ENCODE results near the gene CELA3B. TPM values are rescaled to one million over a fixed set of nuclear protein-coding genes. Genes with fewer than 3 reads are reported as not detected.

The CELA3B gene
- total RNA-seq, 1 experiment from 2014 or later: not detected

DNA sequence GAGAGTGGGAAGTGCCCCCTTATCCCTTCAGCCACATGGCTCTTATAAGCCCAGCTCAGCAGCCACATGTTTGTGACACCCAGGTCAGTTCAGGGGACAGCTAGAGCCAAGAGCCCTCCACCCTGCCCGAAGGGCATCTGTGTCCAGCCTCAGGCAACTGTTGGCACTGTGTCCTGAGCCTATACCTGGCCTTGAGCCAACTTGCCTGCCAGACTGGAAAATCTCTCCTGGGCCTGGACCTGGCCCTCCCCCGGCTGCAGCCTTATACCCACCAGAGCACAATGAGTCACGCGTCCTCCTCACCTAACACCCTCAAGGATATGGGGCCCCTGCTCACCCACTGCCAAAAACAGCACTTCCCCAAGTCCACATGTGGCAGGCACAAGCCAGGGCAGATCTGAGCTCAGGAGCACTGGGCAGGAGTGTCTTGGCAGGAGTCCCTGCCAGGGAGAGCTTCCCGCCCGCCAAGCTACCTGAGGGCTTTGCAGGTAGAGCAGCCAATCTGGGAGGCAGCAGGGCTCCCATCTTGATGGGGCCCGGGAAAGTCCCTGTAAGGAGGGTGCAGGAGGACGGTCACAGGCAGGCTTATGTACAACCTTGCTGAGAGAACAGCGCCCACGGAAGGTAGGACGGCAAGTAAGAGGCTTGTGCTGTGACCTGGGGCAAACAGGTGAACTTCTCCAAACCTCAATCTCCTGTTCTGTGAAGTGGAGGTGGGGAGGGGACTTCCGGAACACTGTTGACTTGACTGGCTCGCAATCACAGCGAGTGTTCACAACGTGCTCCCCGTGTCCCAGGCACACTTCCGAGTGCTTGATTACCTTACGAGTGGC, 19.9 kb upstream of the CELA3B start:
- POLR2A ChIA-PET (ENCODE audit: low non-redundant PET): no interaction called here
- intact Hi-C loops (cut with micrococcal nuclease; ENCODE audit: unreplicated experiment): no loop called here

DNA sequence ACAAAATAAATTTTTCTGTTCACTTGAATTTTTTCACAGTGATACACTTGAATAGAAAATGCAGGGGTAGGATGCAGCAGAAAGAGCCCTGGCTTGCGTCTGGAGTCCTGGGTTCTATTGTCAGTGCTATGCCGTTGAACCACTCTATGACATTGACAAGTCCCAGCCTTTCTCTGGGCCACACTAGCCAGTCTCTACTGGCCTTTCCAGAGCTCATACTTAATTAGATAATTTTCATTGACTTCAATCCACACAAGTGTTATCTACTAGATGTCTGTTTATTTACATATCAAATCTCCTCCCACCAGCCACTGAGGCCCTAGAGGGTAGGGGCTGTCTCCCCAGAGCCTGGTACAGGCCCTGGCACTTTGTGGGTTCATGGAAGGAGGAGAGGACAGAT, 15.5 kb upstream of the CELA3B start:
- Histone ChIP-seq H3K4me3 (ENCODE audit: low read depth, low read length, poor library complexity, severe bottlenecking) (no peak overlapping the region), H3K9me3 (ENCODE audit: low read depth, low read length, poor library complexity, severe bottlenecking) (no peaks in the 10 kb centered on the region), H3K4me1 (ENCODE audit: insufficient read depth, low read length, poor library complexity, severe bottlenecking) (peaks cover 14% of the 10 kb centered on the region), H3K36me3 (ENCODE audit: insufficient read depth, low read length, poor library complexity, severe bottlenecking) (no peaks in the 10 kb centered on the region), H3K27ac (ENCODE audit: low read depth, low read length, poor library complexity, severe bottlenecking) (no peak overlapping the region), H3K27me3 (replicated peaks; ENCODE audit: insufficient read depth, low read depth, low read length, poor library complexity) (no peaks in the 10 kb centered on the region)
- BruUV-seq (replicated peaks): no TSS peak
- TF ChIP-seq EZH2 (IDR thresholded peaks at IDR 0.05; ENCODE audit: borderline replicate concordance, low read depth, low read length, poor library complexity, severe bottlenecking): no peak
- TF ChIP-seq, protein P1, sequence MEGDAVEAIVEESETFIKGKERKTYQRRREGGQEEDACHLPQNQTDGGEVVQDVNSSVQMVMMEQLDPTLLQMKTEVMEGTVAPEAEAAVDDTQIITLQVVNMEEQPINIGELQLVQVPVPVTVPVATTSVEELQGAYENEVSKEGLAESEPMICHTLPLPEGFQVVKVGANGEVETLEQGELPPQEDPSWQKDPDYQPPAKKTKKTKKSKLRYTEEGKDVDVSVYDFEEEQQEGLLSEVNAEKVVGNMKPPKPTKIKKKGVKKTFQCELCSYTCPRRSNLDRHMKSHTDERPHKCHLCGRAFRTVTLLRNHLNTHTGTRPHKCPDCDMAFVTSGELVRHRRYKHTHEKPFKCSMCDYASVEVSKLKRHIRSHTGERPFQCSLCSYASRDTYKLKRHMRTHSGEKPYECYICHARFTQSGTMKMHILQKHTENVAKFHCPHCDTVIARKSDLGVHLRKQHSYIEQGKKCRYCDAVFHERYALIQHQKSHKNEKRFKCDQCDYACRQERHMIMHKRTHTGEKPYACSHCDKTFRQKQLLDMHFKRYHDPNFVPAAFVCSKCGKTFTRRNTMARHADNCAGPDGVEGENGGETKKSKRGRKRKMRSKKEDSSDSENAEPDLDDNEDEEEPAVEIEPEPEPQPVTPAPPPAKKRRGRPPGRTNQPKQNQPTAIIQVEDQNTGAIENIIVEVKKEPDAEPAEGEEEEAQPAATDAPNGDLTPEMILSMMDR (conservative IDR thresholded peaks at IDR 0.05; ENCODE audit: low read depth, low read length): no peak
- CTCF ChIA-PET: no interaction called here
- intact Hi-C loops (cut with micrococcal nuclease; ENCODE audit: unreplicated experiment): loop anchor here (5.0 kb wide), 2 partner anchors 259 to 304 kb away; no protein-coding TSS in a partner anchor
- no peak for DNase-seq (ENCODE audit: low spot score)
- POLR2A ChIA-PET (ENCODE audit: low non-redundant PET): no interaction called here

More for the DNA sequence above, 19.9 kb upstream of the CELA3B start:
- H3K36me3 ChIP-seq (ENCODE audit: insufficient read depth, low read length, poor library complexity, severe bottlenecking): no peaks in the 10 kb centered on the region
- TF ChIP-seq, protein P1 (conservative IDR thresholded peaks at IDR 0.05; ENCODE audit: low read depth, low read length): no peak
- no peak for TF ChIP-seq EZH2 (IDR thresholded peaks at IDR 0.05; ENCODE audit: borderline replicate concordance, low read depth, low read length, poor library complexity, severe bottlenecking)
- DNase-seq (ENCODE audit: low spot score): no peak
- H3K9me3 ChIP-seq (ENCODE audit: low read depth, low read length, poor library complexity, severe bottlenecking): no peaks in the 10 kb centered on the region
- no TSS peak for BruUV-seq (replicated peaks)
- H3K4me1 ChIP-seq (ENCODE audit: insufficient read depth, low read length, poor library complexity, severe bottlenecking): peaks cover 4% of the 10 kb centered on the region
- CTCF ChIA-PET: no interaction called here
- H3K4me3 ChIP-seq (ENCODE audit: low read depth, low read length, poor library complexity, severe bottlenecking): no peak overlapping the region
- no peak overlapping the region for H3K27ac ChIP-seq (ENCODE audit: low read depth, low read length, poor library complexity, severe bottlenecking)
- no peaks in the 10 kb centered on the region for H3K27me3 ChIP-seq (replicated peaks; ENCODE audit: insufficient read depth, low read depth, low read length, poor library complexity)

DNA sequence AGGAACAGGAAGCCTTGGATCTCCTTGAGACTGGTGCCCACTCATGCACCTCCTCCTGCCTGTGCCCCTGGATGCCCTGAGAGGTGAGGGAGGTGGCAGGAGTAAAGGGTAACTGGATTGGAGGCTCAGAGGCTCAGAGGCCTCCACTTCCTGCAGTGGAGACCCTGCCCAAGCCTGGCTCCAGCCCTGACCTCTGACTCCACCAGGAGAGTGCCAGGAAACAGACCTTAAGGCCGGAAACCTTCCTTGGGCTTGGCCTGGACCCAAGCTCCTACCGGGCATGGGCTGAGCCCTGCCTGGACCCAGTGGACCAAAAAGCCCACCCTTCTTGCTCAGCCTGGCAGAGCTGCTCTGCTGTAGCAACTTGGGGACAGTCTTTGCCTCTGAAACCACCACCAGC, 15.0 kb upstream of the CELA3B start:
- Histone ChIP-seq H3K4me3 (ENCODE audit: low read depth, low read length, poor library complexity, severe bottlenecking) (no peak overlapping the region), H3K27ac (ENCODE audit: low read depth, low read length, poor library complexity, severe bottlenecking) (no peak overlapping the region), H3K36me3 (ENCODE audit: insufficient read depth, low read length, poor library complexity, severe bottlenecking) (no peaks in the 10 kb centered on the region), H3K27me3 (replicated peaks; ENCODE audit: insufficient read depth, low read depth, low read length, poor library complexity) (no peaks in the 10 kb centered on the region), H3K4me1 (ENCODE audit: insufficient read depth, low read length, poor library complexity, severe bottlenecking) (peaks cover 14% of the 10 kb centered on the region), H3K9me3 (ENCODE audit: low read depth, low read length, poor library complexity, severe bottlenecking) (no peaks in the 10 kb centered on the region)
- TF ChIP-seq, protein P1 (conservative IDR thresholded peaks at IDR 0.05; ENCODE audit: low read depth, low read length): no peak
- TF ChIP-seq EZH2 (IDR thresholded peaks at IDR 0.05; ENCODE audit: borderline replicate concordance, low read depth, low read length, poor library complexity, severe bottlenecking): no peak
- POLR2A ChIA-PET (ENCODE audit: low non-redundant PET): interaction anchor here (0.6 kb wide), 1 partner anchor 217 kb away, joined by 9 read pairs; no protein-coding TSS in a partner anchor
- no peak for DNase-seq (ENCODE audit: low spot score)
- intact Hi-C loops (cut with micrococcal nuclease; ENCODE audit: unreplicated experiment): loop anchor here (5.0 kb wide), 2 partner anchors 259 to 304 kb away; no protein-coding TSS in a partner anchor
- BruUV-seq (replicated peaks): no TSS peak
- CTCF ChIA-PET: interaction anchor here (0.6 kb wide), 1 partner anchor 46 kb away, joined by 5 read pairs; no protein-coding TSS in a partner anchor

Data from A673 (cell line).